ENCODE results near the gene GNB1.

The GNB1 gene

DNA sequence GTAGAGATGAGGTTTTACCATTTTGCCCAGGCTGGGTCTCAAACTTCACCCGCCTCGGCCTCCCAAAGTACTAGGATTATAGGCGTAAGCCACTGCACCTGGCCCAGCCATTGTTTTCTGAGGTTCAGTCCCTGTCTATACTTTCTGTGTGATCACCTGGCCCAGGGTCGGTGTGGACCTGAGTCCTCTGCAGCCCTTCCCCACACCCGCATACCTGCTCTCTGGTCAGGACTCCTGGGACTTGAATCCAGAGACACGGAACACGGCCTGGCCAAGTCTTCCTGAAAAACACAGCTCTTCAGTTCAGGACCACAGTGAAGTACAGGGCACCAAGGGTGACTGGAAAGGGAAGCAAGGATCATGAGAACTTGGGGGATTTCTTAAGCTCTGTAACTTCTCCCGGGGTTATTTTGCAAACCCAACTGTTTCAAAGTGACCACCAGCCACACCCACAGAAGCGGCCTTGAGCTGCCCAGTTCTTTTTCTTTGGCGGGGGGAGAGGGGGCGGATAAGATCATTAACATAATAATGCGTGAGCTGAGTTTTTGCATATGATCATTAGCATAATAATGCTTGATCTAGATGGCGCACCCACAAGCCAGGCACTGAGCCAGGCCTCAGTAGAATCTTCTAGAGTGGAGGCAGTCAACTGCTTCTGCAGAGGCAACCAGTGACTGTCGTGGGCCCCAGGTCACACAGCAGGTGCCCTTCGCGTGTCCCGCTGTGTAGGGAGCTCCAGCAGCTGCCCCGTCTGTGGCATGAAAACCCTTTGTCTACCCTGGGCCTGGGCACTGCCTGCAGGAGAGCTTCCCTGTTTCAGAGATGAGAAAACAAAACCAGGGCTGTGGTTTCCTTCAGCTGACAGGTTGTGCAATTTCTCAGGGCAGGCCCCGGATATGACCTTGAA, 110.9 kb downstream of the GNB1 start:
- peak; percentile 91 to 93 for DNase-seq

DNA sequence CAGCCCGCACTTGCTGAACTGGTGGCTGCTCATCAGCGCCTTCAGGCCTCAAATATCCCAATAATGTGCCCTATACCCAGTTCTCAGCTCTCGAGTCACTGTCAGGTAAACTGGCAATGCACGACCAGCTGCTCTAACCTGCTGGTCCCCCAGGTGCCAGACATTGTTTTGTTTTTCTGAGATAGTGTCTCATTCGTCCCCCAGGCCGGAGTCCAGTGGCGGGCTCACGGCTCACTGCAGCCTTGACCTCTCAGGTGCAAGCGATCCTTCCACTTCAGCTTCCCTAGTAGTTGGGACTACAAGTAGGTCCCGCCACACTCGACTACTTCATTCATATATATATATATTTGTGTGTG, 111.6 kb downstream of the GNB1 start:
- no peak for DNase-seq

DNA sequence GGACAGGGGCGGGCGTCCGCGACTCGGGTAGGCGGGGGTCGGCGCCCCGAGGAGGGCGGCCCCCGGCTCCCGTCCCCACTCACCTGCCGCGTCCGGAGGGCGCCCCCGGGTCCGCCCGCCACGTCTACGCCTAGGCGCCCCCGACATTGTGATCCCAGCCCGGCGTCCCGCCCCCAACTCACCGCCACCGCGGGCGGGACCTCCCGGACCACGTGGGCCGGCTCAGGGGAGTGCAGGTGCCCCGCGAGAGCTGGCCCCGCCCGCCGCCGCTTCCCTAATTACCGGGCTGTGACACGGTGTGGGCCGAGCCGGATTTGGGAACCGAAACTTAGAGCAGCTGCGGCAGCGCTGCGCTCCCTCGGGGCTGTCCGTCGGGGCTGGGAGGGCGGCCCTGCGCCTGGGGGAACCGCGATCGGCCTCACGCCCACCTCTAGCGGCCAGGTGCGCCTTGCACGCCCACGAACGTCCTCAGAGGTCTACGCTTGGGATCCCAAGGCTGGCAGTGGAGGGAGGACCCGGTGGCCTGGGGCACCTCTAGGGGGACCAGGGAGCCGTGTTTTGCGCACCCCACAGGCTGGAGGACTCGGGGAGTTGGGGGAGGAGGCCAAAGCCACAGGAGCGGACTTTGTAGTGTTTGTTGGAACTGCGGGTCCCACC, 112.1 kb downstream of the GNB1 start:
- peak; percentile 43 to 58 for DNase-seq

DNA sequence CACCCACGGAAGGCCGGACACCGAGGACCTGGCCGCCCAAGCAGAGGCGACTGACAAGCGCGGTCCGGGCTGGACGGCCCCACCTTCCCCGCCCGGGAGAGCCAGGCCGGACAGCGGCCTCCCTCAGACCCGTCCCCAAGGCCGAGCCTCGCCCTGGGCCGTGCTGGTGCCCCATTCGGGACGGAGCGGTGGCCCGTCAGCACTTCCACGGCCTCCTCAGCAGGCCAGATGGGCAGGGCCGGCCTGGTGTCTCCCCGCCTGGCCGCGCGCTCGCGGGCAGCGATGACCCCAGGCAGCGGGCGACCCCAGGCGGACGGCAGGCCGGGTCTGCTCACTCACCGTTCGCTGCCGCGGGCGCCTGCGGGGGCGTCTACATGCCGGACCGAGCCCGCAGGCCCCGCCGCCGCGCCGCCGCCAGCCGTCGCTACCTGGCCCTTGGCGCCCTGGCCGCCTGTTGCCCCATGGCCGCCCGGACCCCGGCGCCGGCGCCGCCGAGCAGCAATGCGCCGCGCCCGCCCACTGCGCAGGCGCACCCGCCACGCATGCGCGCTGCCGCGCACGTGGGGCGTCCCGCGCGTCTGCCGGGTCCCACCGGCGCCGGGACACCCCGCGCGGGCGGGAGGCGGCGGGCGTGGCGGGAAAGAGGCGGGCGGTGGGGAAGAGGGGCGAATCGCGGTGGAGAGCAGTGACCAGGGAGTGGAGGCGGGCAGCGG, 112.8 kb downstream of the GNB1 start, which contains the start of gene NADK:
TSS of gene NADK (minus strand) at position 521 of the 713 bp plus-strand sequence. CDS start 13,064 bp downstream, outside the sequence.
- DNase-seq = peak in 1 of 2 experiments; percentile 38

DNA sequence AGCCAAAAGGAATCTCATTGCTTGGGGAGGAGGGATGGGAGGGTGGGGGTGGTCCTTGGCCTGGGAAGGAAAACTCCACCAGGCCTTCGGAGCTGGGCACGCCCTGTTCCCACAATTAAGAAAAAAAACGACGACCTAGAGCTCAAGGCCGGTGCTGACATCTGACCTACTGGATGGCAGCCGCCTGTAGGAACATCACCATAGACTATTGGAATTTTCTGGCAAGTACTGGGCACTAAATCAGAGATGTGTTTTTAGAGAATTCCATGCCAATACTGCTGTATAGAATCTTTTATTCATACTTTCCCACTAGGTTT, 113.3 kb downstream of the GNB1 start:
- peak in 1 of 2 experiments; percentile 16 for DNase-seq

DNA sequence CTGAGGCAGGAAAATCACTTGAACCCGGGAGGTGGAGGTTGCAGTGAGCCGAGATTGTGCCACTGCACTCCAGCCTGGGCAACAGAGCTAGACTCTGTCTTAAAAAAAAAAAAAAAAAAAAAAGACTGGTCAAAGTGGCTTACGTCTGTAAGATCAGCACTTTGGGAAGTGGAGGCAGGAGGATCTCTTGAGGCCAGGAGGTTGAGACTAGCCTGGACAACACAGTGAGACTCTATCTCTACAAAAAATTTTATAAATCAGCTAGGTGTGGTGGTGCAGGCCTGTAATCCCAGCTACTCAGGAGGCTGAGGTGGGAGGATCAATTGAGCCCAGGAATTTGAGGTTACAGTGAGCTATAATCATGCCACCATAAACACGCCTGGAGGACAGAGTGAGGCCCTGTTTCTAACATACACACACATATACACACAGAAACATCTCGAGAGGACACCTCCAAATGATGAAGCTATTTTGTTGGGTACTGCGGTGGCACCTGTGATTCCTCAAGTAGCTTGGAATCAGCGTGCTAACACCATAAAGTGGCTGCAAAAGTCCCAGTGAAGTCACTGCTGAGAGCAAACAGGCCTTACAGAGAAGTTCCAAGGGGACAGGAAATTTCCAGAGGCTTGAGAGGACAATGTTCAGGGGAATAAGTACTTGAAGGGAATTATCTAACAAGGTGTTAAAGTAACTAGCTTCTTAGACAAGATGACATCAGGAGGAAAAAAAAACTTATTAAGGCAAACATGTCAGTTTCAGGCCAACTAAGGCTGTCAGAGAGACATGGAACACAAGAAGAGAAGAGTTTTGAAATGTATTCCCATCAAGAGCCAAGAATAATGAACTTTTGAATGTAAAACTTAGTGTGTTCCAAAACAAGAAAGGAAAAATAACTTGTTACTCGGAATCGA, 114.0 kb downstream of the GNB1 start:
- no peak for DNase-seq

DNA sequence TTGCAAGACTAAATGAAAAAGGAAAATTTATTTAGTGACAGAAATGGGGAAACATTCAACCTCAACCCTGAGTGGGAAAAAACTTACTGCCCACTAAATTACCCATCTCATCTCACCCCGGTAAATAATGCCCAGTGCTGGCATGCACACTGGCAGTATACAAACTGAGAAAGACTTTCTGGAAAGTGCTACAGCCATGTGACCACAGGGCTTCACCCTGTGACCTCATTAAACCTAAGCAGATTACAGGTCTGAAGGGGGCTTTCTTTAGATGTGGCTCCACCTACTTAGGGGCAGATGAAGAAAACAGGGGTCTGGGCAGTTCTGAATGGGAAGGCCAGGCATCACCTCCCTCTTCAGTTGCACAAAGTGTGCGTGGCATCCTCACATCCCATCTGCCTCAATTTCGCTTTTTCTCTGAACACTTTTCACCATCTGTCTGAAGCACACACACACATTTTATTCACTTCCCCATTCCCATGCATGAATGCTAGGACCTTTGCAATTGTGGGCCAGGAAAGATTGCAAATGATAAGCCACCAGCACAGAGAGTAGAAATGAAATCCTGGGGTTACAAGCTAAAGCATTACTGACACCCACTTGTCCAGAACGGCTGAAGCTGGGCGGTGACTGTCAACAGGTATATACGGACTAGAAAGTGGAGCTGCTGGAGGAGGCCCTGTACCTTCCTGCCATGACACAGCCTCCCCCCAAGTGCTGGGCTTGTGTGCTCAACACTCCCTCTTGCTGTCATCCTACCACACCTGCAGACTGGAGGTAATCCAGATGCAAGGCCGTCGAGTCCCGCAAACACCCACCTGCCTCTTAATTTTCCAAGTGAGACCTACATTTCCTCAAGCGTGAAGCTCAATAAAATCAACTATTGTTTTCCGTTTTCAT, 115.3 kb downstream of the GNB1 start:
- DNase-seq = peak; percentile 77 to 82

DNA sequence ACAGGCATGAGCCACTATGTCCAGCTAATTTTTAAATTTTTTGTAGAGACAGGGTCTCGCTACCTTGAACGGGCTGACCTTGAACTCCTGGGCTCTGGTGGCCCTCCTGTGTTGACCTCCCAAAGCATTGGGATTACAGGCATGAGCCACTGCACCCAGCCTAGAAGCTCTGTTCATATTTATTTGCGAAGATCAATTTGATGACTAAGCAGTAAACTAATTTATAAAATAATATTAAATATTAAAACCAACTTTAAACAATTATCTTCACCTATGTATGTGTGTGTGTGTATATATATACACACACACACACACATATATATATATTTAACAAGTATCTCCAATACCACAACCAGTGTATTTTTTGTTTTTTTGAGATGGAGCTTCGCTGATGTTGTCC, 117.0 kb downstream of the GNB1 start:
- DNase-seq = no peak

DNA sequence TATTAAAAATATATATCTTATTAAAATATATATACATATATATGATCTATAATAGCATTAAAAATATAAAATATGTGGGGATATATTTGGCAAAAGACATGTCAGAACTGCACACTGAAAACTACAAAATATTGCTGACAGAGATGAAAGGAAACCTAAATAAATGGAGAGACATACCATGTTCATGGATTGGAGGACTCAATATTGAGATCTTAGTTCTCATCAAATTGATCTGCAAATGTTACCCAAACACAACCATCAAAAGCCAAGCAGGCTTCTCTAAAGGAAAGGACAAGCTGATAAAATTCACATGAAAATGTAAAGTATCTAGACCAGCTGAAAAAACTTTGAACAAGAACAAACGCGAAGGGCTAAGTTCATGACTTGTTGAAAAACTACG, 119.8 kb downstream of the GNB1 start:
- DNase-seq = no peak

DNA sequence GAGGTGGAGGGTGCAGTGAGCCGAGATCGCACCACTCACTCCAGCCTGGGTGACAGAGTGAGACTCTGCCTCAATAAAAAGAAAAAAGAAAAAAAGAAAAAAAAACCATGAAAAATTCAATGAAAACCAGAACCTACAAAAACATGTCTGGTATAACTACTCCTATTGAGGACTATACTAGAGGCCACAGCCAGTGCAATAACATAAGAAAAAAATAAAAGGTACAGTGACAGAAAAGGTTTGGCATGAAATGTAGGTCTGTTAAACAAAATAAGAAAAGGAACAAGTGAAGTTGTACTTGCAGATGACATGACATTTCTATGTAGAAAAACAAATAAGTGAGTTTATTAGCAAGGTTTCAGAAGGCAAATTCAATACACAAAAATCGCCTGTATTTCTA, 120.8 kb downstream of the GNB1 start:
- no peak for DNase-seq

DNA sequence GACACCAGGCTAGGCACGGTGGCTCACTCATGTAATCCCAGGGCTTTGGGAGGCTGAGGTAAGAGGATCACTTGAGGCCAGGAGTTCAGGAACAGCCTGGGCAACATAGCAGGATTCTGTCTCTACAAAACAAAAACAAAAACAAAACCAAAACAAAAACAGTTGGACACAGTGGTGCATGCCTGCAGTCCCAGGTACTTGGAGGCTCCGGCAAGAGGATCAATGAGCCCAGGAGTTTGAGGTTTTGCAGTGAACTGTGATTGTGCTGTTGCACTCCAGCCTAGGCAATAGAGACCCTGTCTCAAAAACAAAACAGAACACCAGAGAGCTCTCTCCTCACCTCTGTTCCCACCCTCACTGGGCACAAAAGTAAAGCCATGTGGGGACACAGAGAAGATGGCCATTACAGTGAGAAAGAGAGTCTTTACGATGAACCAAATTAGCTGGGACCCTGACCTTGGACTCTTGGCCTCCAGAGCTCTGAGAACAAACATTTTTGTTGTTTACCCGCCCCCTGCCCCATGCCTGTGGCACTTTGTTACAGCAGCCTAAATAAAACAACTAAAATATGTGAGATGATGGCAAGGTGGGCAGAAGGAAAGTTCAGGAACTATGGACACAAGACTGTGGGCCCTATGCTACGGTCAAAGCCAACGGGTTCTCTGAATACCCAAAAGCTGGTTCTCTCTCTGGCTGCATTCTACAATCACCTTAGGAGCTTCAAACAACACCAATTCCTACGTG, 122.5 kb downstream of the GNB1 start:
- no peak for DNase-seq

DNA sequence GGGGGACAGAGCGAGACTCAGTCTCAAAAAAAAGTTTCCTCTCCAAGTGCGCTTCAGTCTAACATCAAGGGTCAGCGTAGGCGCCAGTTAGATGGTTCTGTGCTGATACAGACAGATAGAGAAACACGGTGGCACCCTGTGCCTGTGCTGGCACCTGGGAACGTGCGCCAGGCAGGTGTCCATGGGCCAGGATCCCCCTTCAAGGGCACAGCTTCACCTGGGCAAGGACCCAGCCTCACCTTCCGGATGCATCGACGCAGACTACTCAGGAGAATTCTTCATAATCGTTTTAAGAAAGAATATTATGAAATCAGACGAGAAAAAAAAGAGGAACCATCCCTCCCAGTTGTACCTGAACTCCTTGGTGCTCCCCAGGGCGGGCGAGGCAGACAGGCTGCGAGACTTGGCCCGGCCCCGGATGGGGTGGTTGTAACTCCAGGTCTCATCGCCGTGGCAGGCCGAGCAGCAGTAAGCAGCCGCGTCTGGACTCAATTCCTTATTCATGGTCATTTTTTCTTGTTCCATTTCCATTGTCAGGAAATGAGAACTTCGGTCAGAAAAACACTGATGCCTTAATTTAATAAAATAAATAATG, 125.9 kb downstream of the GNB1 start:
- DNase-seq = no peak

DNA sequence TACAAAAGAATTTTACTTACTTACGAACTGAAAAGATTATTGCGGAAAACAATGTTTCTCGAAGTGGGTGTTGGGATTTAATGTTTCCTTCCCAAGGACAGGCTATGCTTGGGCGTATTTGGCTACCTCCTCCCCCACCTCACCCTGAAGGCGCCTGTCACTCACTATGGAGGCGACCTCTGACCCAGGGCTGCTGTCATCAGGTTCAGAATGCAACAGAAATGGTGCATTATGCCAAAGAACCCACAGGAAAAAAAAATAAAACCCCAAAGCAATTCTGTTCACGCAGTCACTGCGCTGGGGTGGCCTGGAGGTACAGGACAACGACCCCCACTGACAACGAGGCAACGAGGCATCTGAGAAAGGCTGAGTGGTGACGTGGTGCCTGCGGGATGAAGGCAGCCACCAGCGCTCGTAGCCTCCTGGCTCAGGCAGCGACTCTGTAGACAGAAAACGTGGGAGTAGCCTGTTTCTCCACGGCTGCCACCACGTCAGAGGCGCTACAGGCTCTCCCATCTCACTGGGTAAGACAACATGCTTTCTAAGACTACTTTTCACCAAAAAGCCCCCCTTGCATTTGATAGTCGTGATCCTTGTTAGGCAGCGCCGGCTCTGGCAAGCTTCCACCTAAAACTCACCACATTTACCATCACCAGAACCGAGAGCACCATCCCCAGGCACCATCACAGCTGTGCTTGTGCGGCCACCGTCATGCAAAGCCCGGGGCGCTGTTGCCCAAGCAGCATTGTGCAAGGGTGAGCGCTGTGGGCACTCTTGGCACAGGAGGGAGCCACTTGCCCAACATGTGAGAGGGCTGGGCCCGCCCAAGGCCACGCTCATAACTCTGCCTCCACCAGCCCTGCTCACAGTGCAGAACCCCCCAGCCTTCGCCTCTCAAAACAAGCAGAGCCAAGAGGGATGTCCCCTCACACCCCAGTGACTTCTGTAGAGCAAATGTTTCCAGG, 126.9 kb downstream of the GNB1 start:
- no peak for DNase-seq

DNA sequence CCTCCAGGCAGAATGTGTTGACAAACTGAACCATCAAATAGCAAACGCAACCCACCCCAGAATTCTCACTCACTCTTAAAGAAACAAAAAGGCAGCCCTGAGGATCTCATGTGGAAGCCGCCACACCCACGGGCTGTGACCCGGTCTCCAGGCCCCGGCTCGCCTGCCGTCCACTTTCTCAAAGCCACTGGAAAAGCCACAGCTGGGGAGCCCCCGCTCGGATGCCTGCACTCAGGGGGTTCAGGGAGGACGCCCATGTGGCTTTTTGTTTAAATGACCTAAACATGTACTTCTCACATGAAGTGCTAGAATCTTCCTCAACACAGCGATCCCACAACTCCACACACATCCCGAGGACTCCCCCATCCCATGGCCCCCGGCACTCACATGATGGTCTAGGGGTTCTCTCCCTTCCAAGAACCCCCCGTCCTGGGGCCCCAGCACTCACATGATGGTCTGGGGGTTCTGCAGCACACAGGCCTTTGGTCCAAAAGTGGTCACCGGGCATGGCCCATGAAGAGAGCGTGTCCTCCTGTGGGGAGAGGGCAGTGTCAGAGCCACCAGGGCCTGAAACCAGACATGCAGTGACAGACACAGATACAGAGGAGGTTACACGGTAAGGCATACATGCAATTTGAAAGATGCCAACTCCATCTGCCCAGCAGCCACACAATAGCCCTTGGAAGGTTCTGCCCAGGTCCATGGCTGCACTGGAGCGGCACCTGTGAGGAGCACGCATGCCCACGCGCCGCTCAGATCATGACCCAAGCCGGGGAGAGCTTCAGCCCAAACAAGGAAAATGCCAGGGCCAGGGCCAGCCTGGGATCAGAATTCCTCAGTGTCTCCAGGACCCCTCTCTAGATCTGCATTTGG, 129.1 kb downstream of the GNB1 start:
- no peak for DNase-seq

DNA sequence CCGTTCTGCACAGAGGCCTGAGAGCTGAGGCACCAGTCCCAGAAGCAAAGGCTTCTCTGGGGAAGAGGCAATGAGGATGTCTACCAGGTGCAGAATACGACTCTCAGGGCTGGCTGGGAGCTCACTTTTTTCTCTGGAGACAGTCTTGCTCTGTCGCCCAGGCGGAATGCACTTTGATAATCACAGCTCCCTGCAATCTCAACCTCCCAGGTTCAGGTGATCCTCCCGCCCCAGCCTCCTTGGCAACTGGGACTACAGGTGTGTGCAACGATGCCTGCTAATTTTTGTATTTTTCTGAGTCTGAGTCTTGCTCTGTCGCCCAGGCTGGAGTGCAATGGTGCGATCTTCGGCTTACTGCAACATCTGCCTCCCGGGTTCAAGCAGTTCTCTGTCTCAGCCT, 130.2 kb downstream of the GNB1 start:
- DNase-seq = no peak

DNA sequence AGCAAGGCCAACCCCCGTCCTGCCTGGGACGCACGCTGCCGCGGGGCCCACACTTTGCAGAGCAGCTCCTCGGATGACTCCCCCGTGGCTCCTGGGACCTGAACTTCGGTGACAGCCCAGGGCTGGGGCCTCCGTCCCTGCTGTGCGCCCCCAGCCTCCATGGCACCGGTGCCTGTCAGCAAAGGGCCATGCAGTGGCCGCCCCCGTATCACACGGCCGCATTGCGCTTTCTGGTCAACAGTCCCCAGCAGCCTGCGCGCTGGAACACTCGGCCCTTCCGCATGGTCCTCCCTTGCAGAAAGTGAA, 130.6 kb downstream of the GNB1 start:
- no peak for DNase-seq

DNA sequence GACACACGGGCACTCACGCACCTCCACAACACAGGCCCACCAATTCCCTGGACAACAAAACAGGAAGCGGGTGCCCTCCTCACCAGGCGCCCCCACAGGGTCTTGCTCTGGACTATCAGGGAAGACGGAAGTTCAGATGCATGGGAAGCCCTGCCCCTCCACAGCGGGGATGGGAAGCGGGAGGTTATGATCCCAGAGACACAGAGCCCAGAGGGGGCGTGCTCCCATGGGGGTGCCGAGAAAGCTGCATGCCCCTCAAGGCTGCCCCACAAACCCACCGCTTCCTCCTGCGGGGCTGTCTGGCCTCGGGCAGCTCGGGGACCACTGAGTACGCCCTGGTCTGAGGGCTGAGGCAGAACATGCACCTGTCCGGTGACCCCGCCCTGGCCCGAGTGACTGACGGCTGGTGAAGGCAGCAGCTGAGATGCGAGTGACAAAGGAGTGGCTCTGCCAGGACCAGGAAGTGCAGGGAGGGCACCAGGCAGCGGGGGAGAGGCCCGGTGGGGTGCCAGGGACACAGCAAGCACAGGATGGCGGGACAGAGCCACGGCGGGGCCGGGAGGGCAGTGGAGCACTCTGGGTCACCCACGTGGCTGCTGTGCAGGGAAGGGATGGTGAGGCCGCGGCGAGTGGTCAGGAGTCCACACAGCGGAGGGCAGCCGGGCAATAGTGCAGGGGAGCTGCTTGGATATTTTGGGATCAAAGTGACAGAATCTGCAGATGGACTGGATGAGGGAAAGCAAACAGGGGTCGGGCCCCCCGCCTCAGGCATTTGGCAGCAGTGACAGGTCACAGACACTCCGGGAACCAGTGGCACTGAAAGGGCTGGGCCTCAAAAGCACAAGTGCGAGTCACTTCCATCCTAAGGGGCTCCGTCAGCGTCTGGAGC, 131.2 kb downstream of the GNB1 start:
- DNase-seq = no peak

Data from Kasumi-1 (cell line).